SK-N-SH (cell line): ENCODE results near the gene ZNF74. TPM values are rescaled to one million over a fixed set of nuclear protein-coding genes. Genes with fewer than 3 reads are reported as not detected.

Source experiments
- CTCF ChIA-PET: fragments of 300-600, 350-600 bp; formaldehyde crosslinking; extraction: SDS; loops from one replicate; lab custom pipeline; 2021; lab: Yijun Ruan, JAX
- POLR2A ChIA-PET: fragments of 350-600 bp; sonication (Branson Sonifier 250); formaldehyde crosslinking; extraction: SDS; loops from one replicate; lab custom pipeline; 2020; ENCODE audit warnings: antibody characterized with exemption, inconsistent platforms; lab: Yijun Ruan, JAX
- DNase-seq: peaks from one replicate; pipeline ENCODE4 v3.0.0; 2012
- H2AFZ ChIP-seq: fragments of 200-600 bp; sonication (generic); 2 replicates; pipeline ENCODE4 v1.8.1; 2016; ENCODE audit warnings: antibody characterized with exemption, mild to moderate bottlenecking, low read depth
- H3F3A ChIP-seq: fragments of 200-600 bp; sonication (generic); replicated peaks from 2 replicates; pipeline ENCODE3; 2016; ENCODE audit warnings: antibody characterized with exemption, mild to moderate bottlenecking; ENCODE audit not compliant: insufficient read depth
- H3K27ac ChIP-seq, 2 experiments: fragments of 200-500 bp in 1 of 2; fragments of 200-600 bp in 1 of 2; sonication (Bioruptor generic) in 1 of 2; sonication (generic), shearing (Covaris generic) in 1 of 2; 2 replicates each; pipeline versions ENCODE4 v1.5.1 to v1.6.1; 2014 to 2016; ENCODE audit warnings: low read depth in 2 of 2, inconsistent platforms in 1 of 2, low read length in 1 of 2, mild to moderate bottlenecking in 1 of 2, mixed read lengths in 1 of 2
- H3K27me3 ChIP-seq: fragments of 200-600 bp; sonication (generic), shearing (Covaris generic); 2 replicates; pipeline ENCODE4 v1.6.1; 2016; ENCODE audit warnings: mixed run types; ENCODE audit not compliant: insufficient read depth
- H3K36me3 ChIP-seq, 2 experiments: fragments of 200-500 bp in 1 of 2; fragments of 200-600 bp in 1 of 2; sonication (Bioruptor generic) in 1 of 2; sonication (generic) in 1 of 2; replicated peaks in 1 of 2; 2 replicates each; pipeline versions ENCODE3 to v1.5.1; 2014 to 2016; ENCODE audit warnings: low read length in 1 of 2, mild to moderate bottlenecking in 1 of 2; ENCODE audit not compliant: insufficient read depth in 2 of 2, control insufficient read depth in 1 of 2
- H3K4me1 ChIP-seq, 2 experiments: fragments of 200-500 bp in 1 of 2; fragments of 200-600 bp in 1 of 2; sonication (Bioruptor generic) in 1 of 2; sonication (generic), shearing (Covaris generic) in 1 of 2; 2 replicates each; pipeline versions ENCODE4 v1.5.1 to v1.6.1; 2014 to 2016; ENCODE audit warnings: low read depth in 1 of 2, low read length in 1 of 2, mixed run types in 1 of 2; ENCODE audit not compliant: insufficient read depth in 2 of 2, control insufficient read depth in 1 of 2
- H3K4me2 ChIP-seq: fragments of 200-600 bp; sonication (generic), shearing (Covaris generic); 2 replicates; pipeline ENCODE4 v1.6.1; 2017; ENCODE audit warnings: mixed run types
- H3K4me3 ChIP-seq, 2 experiments: fragments of 200-500 bp in 1 of 2; fragments of 200-600 bp in 1 of 2; sonication (Bioruptor generic) in 1 of 2; sonication (generic), shearing (Covaris generic) in 1 of 2; 2 replicates each; pipeline versions ENCODE4 v1.5.1 to v1.8.1; 2014 to 2016; ENCODE audit warnings: low read depth in 2 of 2, inconsistent platforms in 1 of 2, low read length in 1 of 2, mild to moderate bottlenecking in 1 of 2, mixed read lengths in 1 of 2, moderate library complexity in 1 of 2
- H3K79me2 ChIP-seq: fragments of 200-600 bp; sonication (generic); 2 replicates; pipeline ENCODE4 v1.8.1; 2017; ENCODE audit warnings: mild to moderate bottlenecking; ENCODE audit not compliant: insufficient read depth
- H3K9ac ChIP-seq: fragments of 200-600 bp; sonication (generic); 2 replicates; pipeline ENCODE4 v1.6.1; 2017; ENCODE audit warnings: mixed run types
- H3K9me2 ChIP-seq: fragments of 200-600 bp; sonication (generic); 2 replicates; pipeline ENCODE4 v1.6.1; 2017; ENCODE audit warnings: mixed run types
- H3K9me3 ChIP-seq: fragments of 200-600 bp; sonication (generic); 2 replicates; pipeline ENCODE4 v1.6.1; 2017; ENCODE audit warnings: mixed run types, mild to moderate bottlenecking, moderate library complexity
- H4K20me1 ChIP-seq: fragments of 200-600 bp; sonication (generic); 2 replicates; pipeline ENCODE4 v1.6.1; 2017; ENCODE audit warnings: mild to moderate bottlenecking, mixed run types; ENCODE audit not compliant: insufficient read depth
- EZH2phosphoT487 ChIP-seq: fragments of 200-600 bp; sonication (generic); IDR thresholded peaks from 2 replicates; pipeline ENCODE4 v1.6.1; 2017; ENCODE audit warnings: low read depth, mixed run types, mild to moderate bottlenecking, antibody characterized with exemption, moderate library complexity, borderline replicate concordance
- FOSL2 ChIP-seq: IDR thresholded peaks from 2 replicates; pipeline ENCODE4 v1.4.0; 2012; ENCODE audit warnings: low read depth, mild to moderate bottlenecking, moderate library complexity, borderline replicate concordance
- FOXJ3 ChIP-seq: sonication (generic); formaldehyde crosslinking; IDR thresholded peaks from 2 replicates; pipeline ENCODE4 v1.5.1; 2020; ENCODE audit warnings: mild to moderate bottlenecking, missing genetic modification reagents
- GATA2 ChIP-seq: sonication (generic); formaldehyde crosslinking; IDR thresholded peaks from 2 replicates; pipeline ENCODE4 v1.5.0; 2020; ENCODE audit warnings: mild to moderate bottlenecking, missing genetic modification reagents
- JUND ChIP-seq: IDR thresholded peaks from 2 replicates; pipeline ENCODE4 v1.4.0; 2012
- NFIC ChIP-seq: IDR thresholded peaks from 2 replicates; pipeline ENCODE4 v1.4.0; 2012; ENCODE audit warnings: borderline replicate concordance
- NRF1 ChIP-seq: IDR thresholded peaks from 2 replicates; pipeline ENCODE4 v1.6.1; 2012; ENCODE audit warnings: low read depth, mild to moderate bottlenecking, low read length
- POLR2AphosphoS5 ChIP-seq: IDR thresholded peaks from 2 replicates; pipeline ENCODE4 v1.6.1; 2012; ENCODE audit warnings: low read depth, low read length
- RAD21 ChIP-seq: IDR thresholded peaks from 2 replicates; pipeline ENCODE4 v1.6.1; 2012; ENCODE audit warnings: mild to moderate bottlenecking, low read length
- RFX5 ChIP-seq: IDR thresholded peaks from 2 replicates; pipeline ENCODE4 v1.6.1; 2012; ENCODE audit warnings: mild to moderate bottlenecking, improper control_type of control experiment, low read length
- RXRA ChIP-seq: IDR thresholded peaks from 2 replicates; pipeline ENCODE4 v1.4.0; 2012; ENCODE audit warnings: low read depth, mild to moderate bottlenecking, borderline replicate concordance
- SMC3 ChIP-seq: IDR thresholded peaks from 2 replicates; pipeline ENCODE4 v1.6.1; 2012; ENCODE audit warnings: low read depth, low read length, improper control_type of control experiment
- TAF1 ChIP-seq: IDR thresholded peaks from 2 replicates; pipeline ENCODE4 v1.6.1; 2012; ENCODE audit warnings: low read depth, mild to moderate bottlenecking, low read length, moderate library complexity, borderline replicate concordance
- TCF12 ChIP-seq: IDR thresholded peaks from 2 replicates; pipeline ENCODE4 v1.4.0; 2012
- WGBS: methylation state at CpG from one replicate; pipeline ENCODE4 v1.1.6; 2017; ENCODE audit warnings: low lambda C conversion rate; 5-methylcytosine and 5-hydroxymethylcytosine counted together
- polyA plus RNA-seq, 3 experiments: library from polyadenylated mRNA; depleted of rRNA; stranded (reverse); fragments of >200 nt; gene quantifications; 2 replicates each; pipeline ENCODE4 v1.2.3, GENCODE V29; 2012
- TF ChIP-seq, protein P1 (sequence below): fragments of 150-350 bp; IDR thresholded peaks from 2 replicates; pipeline ENCODE4 v1.6.1; 2017; ENCODE audit warnings: antibody characterized with exemption, low read length, low read depth, borderline replicate concordance
- TF ChIP-seq, protein P2 (sequence below): IDR thresholded peaks from 2 replicates; pipeline ENCODE4; 2012
- TF ChIP-seq, protein P3 (sequence below): fragments of 200-600 bp; sonication (generic); IDR thresholded peaks from 2 replicates; pipeline ENCODE4 v1.6.1; 2017; ENCODE audit warnings: antibody characterized with exemption, mild to moderate bottlenecking, moderate library complexity
- TF ChIP-seq, protein P4 (sequence below): IDR thresholded peaks from 2 replicates; pipeline ENCODE4 v1.4.0; 2012; ENCODE audit warnings: low read depth, borderline replicate concordance
- TF ChIP-seq, protein P5 (sequence below): fragments of 150-350 bp; IDR thresholded peaks from 2 replicates; pipeline ENCODE4 v1.6.1; 2016; ENCODE audit warnings: mild to moderate bottlenecking, low read depth, low read length

ZNF74 gene
- polyA plus RNA-seq, 1 of the 3 experiments (the other 2 are of a cell fraction), result 8.0 TPM

DNA sequence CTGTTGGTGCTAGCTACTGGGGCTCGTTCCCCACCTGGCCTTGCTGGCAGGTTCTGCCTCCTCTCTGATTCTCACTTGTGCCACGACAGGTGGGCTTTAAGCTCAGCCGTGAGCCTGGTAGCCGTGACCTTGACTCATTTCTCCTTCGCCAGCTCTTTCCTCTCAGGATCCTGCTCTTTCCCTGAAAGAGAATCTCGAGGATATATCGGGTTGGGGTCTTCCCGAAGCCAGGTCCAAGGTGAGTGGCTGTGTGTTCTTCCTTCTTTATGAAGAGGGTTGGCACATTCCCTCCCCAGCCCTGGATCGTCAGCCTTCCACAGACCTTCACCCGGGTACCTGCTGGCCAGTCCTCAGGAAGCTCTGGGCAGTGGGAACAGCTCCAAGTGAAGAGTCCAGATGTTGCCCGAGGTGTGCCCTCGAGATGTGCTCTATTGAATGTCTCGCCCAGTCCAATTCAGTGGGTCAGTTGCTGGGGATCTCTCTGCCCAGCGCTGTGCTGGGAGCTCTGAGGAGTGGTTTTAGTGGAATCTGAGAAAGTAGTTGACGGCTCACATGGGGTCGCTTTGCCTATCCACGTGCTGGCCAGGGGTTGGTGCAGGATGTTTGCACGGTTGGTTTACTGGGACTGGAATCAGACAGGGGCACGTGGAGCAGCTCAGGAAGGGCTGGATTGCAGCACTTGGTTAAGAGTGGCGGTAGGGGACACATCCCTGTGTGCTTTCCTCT is 1.4 kb downstream of the ZNF74 start:
- POLR2A ChIA-PET, result interaction anchor here (0.9 kb wide), 1 partner anchor 96 kb away, joined by 5 read pairs; no protein-coding TSS in a partner anchor
- Histone ChIP-seq H3K4me1 (peaks cover 7 to 18% of the 10 kb centered on the region in 2 experiments; a peak in 3 of 4 replicates), H3K36me3 (peaks cover 0 to under 1% of the 10 kb centered on the region in 2 experiments), H2AFZ (no peak overlapping the region), H3K9ac (no peak overlapping the region), H3K27ac (no peak overlapping the region), H3K4me3 (peak overlapping the region; percentile 78 to 82), H3K27me3 (no peaks in the 10 kb centered on the region), H3K4me2 (peak overlapping the region; percentile 82), H3K9me3 (no peaks in the 10 kb centered on the region), H3K79me2 (peaks cover 40% of the 10 kb centered on the region), H3K9me2 (no peaks in the 10 kb centered on the region), H3F3A (no peaks in the 10 kb centered on the region), H4K20me1 (no peaks in the 10 kb centered on the region; the same call in 1 of the 2 replicates)
- CTCF ChIA-PET, result interaction anchor here (0.7 to 1.6 kb wide), 3 partner anchors 10 to 23 kb away, joined by 3 to 5 read pairs (median 3); no protein-coding TSS in a partner anchor
- no peak for TF ChIP-seq SMC3
- TF ChIP-seq, protein P1, sequence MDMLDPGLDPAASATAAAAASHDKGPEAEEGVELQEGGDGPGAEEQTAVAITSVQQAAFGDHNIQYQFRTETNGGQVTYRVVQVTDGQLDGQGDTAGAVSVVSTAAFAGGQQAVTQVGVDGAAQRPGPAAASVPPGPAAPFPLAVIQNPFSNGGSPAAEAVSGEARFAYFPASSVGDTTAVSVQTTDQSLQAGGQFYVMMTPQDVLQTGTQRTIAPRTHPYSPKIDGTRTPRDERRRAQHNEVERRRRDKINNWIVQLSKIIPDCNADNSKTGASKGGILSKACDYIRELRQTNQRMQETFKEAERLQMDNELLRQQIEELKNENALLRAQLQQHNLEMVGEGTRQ, result no peak
- TF ChIP-seq GATA2, result no peak
- no peak for TF ChIP-seq RAD21
- TF ChIP-seq, protein P2, sequence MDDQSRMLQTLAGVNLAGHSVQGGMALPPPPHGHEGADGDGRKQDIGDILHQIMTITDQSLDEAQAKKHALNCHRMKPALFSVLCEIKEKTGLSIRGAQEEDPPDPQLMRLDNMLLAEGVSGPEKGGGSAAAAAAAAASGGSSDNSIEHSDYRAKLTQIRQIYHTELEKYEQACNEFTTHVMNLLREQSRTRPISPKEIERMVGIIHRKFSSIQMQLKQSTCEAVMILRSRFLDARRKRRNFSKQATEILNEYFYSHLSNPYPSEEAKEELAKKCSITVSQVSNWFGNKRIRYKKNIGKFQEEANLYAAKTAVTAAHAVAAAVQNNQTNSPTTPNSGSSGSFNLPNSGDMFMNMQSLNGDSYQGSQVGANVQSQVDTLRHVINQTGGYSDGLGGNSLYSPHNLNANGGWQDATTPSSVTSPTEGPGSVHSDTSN, result no peak
- TF ChIP-seq NFIC, result no peak
- TF ChIP-seq TCF12, result no peak
- no peak for TF ChIP-seq RXRA
- no peak for TF ChIP-seq FOSL2
- TF ChIP-seq RFX5, result no peak
- no peak for TF ChIP-seq FOXJ3 (CRISPR knock-in tag)
- TF ChIP-seq EZH2phosphoT487, result no peak
- TF ChIP-seq, protein P3, sequence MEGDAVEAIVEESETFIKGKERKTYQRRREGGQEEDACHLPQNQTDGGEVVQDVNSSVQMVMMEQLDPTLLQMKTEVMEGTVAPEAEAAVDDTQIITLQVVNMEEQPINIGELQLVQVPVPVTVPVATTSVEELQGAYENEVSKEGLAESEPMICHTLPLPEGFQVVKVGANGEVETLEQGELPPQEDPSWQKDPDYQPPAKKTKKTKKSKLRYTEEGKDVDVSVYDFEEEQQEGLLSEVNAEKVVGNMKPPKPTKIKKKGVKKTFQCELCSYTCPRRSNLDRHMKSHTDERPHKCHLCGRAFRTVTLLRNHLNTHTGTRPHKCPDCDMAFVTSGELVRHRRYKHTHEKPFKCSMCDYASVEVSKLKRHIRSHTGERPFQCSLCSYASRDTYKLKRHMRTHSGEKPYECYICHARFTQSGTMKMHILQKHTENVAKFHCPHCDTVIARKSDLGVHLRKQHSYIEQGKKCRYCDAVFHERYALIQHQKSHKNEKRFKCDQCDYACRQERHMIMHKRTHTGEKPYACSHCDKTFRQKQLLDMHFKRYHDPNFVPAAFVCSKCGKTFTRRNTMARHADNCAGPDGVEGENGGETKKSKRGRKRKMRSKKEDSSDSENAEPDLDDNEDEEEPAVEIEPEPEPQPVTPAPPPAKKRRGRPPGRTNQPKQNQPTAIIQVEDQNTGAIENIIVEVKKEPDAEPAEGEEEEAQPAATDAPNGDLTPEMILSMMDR, result no peak
- TF ChIP-seq, protein P4, sequence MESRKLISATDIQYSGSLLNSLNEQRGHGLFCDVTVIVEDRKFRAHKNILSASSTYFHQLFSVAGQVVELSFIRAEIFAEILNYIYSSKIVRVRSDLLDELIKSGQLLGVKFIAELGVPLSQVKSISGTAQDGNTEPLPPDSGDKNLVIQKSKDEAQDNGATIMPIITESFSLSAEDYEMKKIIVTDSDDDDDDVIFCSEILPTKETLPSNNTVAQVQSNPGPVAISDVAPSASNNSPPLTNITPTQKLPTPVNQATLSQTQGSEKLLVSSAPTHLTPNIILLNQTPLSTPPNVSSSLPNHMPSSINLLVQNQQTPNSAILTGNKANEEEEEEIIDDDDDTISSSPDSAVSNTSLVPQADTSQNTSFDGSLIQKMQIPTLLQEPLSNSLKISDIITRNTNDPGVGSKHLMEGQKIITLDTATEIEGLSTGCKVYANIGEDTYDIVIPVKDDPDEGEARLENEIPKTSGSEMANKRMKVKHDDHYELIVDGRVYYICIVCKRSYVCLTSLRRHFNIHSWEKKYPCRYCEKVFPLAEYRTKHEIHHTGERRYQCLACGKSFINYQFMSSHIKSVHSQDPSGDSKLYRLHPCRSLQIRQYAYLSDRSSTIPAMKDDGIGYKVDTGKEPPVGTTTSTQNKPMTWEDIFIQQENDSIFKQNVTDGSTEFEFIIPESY, result no peak
- no peak for TF ChIP-seq NRF1
- no peak for TF ChIP-seq POLR2AphosphoS5
- TF ChIP-seq, protein P5, sequence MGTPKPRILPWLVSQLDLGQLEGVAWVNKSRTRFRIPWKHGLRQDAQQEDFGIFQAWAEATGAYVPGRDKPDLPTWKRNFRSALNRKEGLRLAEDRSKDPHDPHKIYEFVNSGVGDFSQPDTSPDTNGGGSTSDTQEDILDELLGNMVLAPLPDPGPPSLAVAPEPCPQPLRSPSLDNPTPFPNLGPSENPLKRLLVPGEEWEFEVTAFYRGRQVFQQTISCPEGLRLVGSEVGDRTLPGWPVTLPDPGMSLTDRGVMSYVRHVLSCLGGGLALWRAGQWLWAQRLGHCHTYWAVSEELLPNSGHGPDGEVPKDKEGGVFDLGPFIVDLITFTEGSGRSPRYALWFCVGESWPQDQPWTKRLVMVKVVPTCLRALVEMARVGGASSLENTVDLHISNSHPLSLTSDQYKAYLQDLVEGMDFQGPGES, result no peak
- no peak for TF ChIP-seq JUND
- no peak for TF ChIP-seq TAF1
- DNase-seq, result peak; percentile 32
- WGBS, result 67% methylated on average over 19 of the region's 20 CpGs
